Upper lobe of left lung (tissue), 4 donors: ENCODE measurements around the gene IGF2R.

Experiments used
- EP300 ChIP-seq, 4 donors: sonication (generic); formaldehyde crosslinking; IDR thresholded peaks; one replicate each; pipeline ENCODE4 v1.5.1; 2017; ENCODE audit warnings: antibody characterized with exemption in 4 of 4, control low read depth in 2 of 4
- POLR2A ChIP-seq, 4 donors: fragments of 450-650 bp; IDR thresholded peaks; one replicate each; pipeline ENCODE4 v1.5.1; 2016 to 2017; ENCODE audit warnings: antibody characterized with exemption in 4 of 4, mild to moderate bottlenecking in 2 of 4
- POLR2AphosphoS5 ChIP-seq, 2 donors: sonication (generic); formaldehyde crosslinking; IDR thresholded peaks; one replicate each; pipeline ENCODE4 v1.5.1; 2017; ENCODE audit warnings: antibody characterized with exemption in 2 of 2
- TF ChIP-seq, protein P1 (sequence below), 6 experiments: fragments of 450-650 bp in 4 of 6; fragments of 200-600 bp in 2 of 6; sonication (generic) in 2 of 6; IDR thresholded peaks; one replicate each; pipeline ENCODE4 v1.5.1; 2016 to 2019; ENCODE audit warnings: antibody characterized with exemption in 6 of 6

GRCh38 chr6:160035241-160035640 is 66.4 kb downstream of the IGF2R start:
- TF ChIP-seq, protein P1, sequence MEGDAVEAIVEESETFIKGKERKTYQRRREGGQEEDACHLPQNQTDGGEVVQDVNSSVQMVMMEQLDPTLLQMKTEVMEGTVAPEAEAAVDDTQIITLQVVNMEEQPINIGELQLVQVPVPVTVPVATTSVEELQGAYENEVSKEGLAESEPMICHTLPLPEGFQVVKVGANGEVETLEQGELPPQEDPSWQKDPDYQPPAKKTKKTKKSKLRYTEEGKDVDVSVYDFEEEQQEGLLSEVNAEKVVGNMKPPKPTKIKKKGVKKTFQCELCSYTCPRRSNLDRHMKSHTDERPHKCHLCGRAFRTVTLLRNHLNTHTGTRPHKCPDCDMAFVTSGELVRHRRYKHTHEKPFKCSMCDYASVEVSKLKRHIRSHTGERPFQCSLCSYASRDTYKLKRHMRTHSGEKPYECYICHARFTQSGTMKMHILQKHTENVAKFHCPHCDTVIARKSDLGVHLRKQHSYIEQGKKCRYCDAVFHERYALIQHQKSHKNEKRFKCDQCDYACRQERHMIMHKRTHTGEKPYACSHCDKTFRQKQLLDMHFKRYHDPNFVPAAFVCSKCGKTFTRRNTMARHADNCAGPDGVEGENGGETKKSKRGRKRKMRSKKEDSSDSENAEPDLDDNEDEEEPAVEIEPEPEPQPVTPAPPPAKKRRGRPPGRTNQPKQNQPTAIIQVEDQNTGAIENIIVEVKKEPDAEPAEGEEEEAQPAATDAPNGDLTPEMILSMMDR (IDR thresholded peaks at IDR 0.05), result no peak
- TF ChIP-seq POLR2A (IDR thresholded peaks at IDR 0.05) (no peak), POLR2AphosphoS5 (IDR thresholded peaks at IDR 0.05) (no peak), EP300 (IDR thresholded peaks at IDR 0.05) (no peak)
